NCI-H2107 treated with DMSO at 0.1 percent for 48 hours (cell line): ENCODE measurements around the gene TMEM69.
"Not testable (repeated sequence)": the region's sequence is repeated elsewhere in the genome, so short reads cannot be mapped to it uniquely, and the experiment has no call there.

Experiments
- DNase-seq: peaks from one replicate; lab custom pipeline; 2025; ENCODE audit not compliant: unreplicated experiment; lab: John Stamatoyannopoulos, UW

Gene TMEM69

DNA sequence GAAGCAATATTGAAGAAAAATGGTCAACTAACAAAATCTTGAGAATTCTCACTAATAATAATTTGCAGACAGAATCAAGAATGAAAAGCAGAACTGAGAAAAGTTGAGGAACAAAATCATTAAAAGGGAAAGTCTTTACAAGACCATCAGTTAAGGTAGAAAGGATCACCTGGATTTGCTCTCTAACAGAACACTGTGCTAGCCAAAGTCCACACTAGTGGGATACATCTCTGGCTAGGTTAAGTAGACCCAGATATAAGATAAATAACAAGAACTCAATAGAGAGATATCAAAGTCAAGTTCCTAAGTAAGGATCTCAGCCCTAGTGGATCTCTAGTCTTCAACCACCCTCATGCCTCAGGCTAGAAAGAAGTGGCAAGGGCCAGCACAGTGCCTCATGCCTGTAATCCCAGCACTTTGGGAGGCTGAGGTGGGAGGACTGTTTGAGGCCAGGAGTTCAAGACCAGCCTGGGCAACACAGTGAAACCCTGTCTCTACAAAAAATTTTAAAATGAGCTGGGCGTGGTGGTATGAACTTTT, 42.9 kb downstream of the TMEM69 start:
- DNase-seq, result no peak

DNA sequence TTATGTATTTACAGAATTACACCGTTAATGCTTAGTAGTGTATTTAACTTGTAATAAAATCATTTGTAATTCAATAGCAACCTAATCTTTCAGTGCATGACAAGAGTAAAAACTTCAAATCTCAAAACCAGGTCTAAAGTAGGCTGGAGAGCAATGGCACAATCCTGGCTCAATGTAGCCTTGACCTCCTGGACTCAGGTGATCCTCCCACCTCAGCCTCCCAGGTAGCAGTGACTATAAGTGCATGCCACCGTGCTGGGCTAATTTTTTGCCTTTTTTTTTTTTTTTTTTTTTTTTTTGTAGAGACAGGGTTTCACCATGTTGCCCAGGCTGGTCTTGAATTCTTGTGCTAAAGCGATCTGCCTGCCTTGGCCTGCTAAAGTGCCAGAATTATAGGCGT, 51.2 kb downstream of the TMEM69 start:
- DNase-seq, result no peak

DNA sequence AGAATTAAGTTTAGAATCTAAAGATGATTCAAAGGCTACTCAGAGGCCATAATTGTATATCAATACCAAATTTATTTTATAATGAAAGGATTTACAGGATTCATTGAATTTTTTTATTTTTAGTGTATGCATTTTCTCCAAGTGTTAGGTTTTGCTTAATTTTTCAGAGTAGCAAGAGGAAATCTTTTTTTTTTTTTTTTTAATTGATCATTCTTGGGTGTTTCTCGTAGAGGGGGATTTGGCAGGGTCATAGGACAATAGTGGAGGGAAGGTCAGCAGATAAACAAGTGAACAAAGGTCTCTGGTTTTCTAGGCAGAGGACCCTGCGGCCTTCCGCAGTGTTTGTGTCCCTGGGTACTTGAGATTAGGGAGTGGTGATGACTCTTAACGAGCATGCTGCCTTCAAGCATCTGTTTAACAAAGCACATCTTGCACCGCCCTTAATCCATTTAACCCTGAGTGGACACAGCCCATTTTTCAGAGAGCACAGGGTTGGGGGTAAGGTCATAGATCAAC, 51.7 kb downstream of the TMEM69 start:
- not testable (repeated sequence) for DNase-seq
